ENCODE results near the gene NCOA1.
"Not testable (repeated sequence)": the region's sequence is repeated elsewhere in the genome, so short reads cannot be mapped to it uniquely, and the experiment has no call there.

Gene NCOA1

DNA sequence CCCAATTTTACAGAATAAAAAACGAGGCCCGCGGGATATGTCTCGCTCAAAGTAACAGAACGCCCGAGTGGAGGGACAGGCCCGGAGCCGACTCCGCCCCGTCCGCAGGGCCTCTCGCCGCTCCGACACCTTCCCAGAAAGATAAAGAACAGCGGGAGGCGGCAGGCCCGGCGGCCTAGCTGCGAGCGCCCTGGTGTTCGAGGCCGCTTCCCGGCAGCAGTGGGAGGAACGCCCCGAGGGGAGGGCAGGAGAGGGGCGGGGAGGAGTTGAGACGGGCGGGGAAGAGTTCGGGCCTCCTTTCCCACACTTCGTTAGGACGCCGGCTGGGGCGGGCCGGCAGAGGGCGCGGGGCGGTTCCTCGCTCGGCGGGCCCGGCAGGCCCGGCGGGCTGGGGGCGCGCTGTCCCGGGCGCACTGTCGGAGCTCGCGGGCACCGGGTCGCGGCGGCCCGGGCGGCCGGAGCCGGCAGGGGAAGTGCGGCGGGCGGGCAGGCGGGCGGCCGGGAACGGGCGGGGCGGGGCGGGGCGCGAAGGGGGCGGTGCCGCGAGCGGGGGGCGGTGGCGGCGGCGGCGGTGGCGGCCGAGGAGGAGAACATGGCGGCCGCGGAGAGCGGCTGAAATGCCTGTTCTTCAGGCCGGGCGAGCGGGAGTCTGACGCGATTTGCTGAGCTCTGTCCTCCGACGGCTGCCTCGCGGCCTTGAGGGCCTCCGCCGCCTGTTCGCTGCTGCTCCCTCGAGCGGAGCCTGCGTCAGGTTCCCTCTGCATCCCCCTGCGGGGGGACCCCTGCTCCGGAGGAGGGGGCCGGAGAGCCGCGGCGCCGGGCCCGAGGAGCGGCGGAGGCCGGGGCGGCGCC lies at the start of gene NCOA1:
TSS of gene NCOA1 (plus strand) at position 565 of the 852 bp plus-strand sequence. CDS start 167,424 bp downstream, outside the sequence.
- DNase-seq (ENCODE audit: low spot score) = peak; percentile 91

DNA sequence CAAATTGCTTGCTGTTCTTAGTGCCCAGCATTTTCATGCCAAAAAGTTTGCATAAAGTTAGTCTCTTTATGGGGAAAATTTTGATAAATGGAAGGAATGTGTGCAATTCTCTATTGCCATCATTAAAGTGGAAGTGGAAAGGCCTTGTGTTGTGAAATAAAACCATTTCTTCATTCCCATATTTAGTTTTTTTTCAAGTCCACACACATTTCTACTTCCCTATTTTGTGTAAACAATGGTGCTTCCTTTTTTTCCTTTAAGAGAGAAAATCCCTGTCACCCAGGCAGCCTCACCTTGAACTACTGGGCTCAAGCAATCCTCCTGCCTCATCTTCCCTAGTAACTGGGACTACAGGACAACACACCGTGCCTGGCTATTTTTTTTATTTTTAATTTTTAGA lies 42.3 kb upstream of the NCOA1 start:
- DNase-seq (ENCODE audit: low spot score) = no peak

DNA sequence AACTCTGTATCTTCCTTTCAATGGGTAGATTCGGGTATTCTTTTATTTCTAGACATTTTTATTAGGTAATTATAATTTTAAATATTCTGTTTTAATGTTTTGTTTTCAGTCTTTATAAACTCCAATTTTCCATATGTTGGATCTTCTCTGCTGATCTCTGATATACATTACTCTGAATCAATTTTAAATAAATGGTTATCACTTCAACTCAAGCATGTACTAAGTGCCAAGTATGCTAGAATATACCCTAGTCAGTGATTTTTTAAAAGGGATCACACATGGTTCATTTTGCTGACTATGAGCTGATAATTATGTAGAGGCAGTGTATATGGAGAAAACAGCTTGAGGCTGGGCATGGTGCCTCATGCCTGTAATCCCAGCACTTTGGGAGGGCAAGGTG lies 41.7 kb upstream of the NCOA1 start:
- no peak for DNase-seq (ENCODE audit: low spot score)

DNA sequence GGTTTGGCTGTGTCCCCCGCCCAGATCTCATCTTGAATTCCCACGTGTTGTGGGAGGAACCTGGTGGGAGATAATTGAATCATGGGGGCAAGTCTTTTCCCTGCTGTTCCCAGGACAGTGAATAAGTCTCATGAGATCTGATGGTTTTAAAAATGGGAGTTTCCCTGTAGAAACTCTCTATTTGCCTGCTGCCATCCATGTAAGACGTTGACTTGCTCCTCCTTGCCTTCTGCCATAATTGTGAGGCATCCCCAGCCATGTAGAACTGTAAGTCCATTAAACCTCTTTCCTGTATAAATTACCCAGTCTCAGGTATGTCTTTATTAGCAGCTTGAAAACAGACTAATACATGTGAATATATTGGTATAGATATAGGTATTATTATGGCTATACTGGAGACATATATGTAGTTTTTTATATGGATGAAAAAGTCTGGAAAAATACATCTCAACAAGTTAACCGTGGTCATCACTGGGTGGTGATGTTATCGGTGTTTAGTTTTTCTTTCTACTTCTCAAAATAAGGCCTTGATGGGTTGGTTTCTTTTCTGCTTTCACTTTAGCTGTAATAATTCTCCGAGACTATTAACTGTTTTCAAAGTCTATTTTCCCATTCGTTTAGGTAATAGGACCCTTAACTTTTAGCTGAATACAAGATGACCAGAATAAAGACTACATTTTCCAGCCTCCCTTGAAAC lies 39.1 kb upstream of the NCOA1 start:
- no peak for DNase-seq (ENCODE audit: low spot score)

DNA sequence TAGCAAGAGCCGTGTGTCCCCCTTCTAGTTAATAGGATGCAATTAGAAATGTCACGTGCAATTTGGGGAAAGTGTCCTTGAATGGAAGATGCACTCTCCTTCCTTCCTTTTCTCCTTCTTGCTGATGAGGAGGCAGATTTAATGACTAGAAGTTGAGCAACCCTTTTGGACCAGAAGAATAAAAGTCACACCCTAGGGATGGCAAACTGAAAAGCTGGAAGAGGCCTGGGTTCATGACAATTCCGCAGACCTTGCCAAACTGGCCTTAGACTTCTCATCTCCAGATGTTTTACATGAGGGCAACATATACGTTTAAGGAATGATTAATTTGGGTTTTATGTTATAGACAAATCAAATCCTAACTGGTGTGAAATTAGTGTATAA lies 38.6 kb upstream of the NCOA1 start:
- no peak for DNase-seq (ENCODE audit: low spot score)

DNA sequence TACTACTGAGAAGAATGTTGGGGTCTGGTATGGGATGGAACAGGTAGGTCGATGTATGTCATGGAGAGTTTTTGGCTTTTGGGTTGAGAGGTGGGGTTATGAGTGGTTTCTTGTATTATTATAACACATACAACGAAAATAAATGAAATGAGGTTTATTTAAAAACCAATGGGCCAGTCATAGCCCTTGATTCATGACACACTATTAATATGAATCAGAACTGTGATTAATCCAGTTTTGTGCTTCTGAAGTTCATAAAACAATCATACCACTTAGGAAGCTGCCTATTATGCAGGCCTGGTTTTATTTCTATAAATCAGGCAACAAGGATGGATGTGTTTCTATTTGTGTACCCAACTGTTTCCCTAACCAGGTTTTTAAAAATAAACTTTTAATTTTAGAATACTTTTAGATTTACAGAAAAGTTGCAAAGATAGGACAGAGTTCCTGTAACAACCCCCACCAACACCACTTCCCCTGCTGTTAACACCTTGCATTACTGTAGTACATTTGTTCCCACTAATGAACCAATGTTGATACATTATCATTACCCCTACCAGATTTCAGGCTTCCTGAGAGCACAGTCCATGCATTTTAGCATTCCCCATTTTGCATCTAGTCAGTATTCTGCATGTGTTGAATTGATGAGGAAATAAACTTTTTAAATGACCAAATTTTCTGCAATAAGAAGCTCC lies 37.5 kb upstream of the NCOA1 start:
- DNase-seq (ENCODE audit: low spot score) = no peak

DNA sequence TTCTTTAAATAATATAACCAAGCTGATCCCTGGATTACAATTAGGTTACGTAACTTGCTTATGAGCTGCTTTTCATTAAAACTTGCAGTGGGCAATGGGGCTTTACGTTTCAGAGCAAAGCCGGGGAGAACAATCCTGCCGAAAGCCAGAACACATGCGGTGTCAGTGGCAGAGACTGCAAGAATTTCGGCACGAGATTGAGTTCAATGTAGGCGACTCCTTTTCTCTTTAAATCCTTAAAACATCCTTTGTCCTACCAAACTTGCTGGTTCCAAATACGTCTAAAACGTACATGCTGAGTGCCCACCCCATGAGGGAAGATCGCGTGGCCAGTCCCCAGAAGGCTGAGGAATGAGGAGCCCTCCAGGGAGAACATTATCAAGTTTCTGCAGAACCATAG lies 36.8 kb upstream of the NCOA1 start:
- DNase-seq (ENCODE audit: low spot score) = no peak

DNA sequence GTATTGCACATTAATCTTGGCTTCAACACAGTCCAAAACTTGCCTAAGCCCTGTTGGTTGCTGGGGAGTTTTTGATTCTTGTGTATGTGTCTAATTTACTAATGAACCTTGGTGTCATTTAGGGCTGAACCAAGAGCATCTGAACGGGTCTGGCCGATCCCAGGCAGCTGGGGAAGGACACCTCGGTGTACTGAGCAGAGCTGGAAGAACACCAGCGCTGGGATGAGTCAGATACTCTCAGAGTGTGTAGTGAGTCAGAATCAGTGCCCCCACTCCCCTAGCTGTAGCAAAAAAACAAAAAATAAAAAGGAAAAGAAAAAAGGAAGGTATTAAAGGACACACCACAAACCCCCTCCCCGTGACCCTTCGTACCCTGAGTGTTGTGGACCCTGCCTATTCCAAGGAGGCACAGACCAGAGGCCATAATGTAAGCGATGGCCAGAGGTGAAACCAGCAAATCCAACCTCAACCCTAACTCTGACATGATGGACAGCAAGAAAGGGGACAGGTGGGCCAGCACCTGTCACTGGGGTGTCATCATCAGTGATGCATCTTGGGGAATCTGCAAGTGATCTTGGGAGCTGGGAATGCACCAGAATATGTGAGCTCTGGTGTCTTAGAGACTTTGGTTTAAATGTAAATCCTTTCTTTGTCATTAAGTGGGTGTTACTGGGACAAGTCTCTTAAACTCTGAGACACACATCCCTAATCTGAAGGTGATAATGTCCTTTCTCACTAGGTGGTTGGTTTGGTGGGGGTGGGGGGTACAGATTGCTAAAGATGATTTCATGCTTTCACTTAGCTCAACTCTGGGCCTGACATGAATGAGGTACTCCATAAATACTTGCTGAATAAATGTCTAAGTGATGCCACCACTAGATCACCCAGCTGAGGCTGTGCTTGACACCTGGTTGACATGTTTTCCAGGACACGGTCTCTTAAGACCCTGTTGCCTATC lies 34.2 kb upstream of the NCOA1 start:
- DNase-seq (ENCODE audit: low spot score) = no peak

DNA sequence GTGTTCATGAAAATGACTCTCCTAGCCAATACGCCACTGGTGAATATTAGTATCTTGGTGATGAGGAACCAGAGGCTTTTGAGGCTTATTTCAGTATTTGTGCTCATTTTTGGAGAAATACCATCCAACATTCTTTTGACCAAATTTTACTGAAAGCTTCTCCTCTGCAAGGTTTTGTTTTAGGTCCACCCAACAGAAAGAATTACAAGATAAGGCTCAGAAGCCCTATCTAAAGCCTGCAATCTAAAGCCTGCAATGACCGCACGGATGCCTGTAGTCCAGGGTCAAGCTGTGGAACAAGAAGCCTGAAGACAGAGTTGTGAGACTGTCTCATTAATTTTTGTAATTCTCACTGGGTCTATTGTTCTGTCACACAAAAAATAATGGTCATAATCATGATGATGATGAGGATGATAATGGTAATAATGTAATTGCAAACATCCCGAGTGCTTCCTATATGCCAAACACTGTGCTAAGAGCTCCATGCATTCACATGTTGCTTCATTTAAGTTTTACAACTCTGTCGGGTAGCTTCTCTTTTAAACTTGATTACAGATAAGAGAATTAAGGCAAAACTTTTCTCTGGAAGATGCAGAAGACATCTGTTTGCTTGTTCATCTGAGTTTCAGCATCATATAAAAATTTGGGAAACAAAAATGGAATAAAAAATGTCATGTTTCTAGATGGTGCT lies 33.2 kb upstream of the NCOA1 start:
- no peak for DNase-seq (ENCODE audit: low spot score)

DNA sequence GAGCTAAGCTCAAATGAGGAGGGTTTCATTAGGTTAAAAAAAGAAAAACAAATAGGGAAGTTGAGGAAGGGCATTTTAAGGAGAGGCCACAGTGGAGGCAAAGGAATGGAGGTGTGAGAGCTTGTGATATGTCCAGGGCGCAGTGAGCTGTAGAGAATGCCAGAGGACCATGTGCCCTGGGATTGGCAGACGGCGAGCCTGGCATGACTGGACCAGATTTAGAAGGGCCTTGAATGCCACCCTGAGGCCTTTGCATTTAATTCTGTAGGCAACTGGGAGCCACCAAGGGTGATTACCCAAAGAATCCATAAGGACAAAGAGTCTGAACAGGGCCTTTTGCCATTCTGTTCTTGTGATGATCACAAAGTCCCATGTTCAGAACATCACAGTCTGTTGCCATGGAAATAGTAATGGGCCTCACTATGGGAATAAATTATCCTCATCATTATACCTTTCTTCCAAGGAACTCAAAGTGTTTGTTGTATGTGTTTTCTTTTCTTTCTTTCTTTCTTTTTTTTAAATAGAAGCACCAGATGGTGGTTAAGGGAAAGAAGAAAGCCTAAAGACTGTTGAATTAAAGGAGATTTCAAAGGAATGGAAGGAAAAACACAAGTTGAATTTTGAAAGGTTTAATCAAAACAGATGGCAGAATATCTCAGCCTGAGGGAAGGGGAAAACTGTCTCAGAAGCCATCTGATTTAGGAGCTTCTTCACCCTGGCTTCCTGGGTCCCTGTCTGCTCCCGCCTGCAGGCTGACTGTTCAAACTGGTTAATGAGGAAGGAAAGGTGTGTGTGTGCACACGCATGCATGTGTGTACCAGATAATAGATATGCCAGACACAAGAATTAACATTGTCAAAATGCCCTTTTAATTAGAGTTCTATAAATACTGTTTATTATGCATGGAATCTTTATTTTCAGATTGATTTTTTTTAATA lies 31.6 kb upstream of the NCOA1 start:
- no peak for DNase-seq (ENCODE audit: low spot score)

DNA sequence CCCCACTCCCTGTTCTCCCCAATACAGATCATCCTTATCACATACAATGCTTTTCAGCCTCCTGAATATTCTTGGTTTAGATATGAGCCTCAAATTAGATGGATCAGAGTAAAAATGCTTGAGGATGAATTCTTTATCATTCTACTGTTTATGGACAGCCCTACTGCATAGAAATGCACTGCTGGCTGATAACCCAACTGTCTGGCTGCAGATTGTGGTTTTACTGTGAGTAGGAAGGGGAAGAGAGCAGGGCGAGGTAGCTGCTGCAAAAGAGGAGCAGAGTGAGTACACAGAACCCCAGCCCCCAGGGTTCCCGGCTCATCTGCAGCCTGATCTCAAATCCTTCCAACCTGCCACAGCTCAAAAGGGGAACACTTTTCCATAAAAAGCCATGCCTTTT lies 29.4 kb upstream of the NCOA1 start:
- no peak for DNase-seq (ENCODE audit: low spot score)

DNA sequence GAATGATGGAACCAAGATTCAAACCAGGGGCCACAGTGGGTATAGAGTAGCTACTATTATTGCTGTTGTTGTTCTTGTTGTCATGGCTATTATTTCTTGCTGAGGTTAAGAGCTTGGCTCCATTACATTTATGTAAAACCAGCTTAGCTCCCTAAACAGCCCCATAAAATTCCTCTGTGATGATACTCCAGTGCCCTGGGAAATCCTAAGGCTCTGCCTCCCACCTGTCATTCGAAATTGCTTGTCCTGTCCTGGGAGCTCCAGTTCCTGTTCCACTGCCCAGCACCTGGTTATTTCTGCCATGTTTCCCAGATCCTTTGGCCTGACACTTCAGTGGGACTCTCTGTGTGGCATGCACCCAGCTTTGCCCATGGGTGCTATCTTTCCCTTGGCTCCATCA lies 27.8 kb upstream of the NCOA1 start:
- no peak for DNase-seq (ENCODE audit: low spot score)

DNA sequence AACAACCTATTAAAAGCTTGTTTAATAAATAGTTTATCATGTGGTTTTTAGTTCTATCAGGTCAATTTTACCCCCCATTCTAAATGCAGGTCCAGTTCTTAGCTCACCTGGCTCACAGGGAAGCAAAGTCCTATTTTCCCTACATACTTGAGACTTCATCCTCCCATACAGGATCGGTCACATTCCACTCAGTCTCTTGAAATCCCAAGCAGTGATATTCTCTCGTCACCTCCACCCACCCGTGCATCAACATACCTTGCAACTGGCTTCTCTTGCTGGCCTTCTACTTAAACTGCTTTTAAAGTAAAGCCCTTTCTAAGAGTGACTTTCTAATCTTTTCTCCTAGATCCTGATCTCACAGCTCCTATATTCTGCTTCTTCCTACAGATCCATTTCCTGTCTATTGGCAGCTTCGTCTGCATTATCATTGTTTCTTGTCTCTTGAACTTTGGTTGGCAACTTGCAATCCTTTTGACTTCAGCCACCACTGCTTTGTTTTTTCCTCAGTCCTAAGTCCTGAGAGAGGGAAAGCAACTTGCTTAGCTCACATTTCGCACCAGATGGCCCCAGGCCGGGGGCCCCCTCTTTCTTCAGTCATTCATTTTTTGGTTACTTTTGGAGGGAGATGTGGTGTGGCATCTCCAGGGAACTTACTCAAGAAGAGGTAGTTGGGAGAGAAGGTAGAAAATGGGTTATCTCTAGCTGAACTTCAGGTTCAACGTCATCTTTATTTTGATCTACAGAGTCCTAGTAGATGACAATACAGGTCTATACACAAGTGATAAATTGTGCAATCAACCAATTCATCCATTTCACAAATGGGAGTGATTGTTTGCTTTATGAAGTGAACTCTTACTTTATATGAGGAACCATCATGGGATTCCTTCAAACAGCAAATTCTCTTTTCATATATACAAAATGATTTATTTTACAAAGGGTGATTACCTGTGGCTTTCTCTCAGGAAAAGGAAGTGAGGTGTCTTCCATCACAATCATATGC lies 23.9 kb upstream of the NCOA1 start:
- DNase-seq (ENCODE audit: low spot score) = no peak

DNA sequence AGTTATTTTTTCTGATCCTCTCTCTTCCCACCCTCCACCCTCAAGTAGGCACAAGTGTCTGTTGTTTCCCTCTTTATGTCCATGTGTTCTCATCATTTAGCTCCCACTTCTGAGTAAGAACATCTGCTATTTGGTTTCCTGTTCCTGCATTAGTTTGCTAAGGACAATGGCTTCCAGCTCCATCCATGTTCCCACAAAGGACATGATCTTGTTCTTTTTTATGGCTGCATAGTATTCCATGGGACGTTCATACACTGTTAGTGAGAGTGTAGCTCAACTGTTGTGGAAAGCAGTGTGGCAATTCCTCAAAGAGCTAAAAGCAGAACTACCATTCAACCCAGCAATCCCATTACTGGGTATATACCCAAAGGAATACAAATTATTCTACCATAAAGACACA lies 22.6 kb upstream of the NCOA1 start:
- DNase-seq (ENCODE audit: low spot score) = not testable (repeated sequence)

DNA sequence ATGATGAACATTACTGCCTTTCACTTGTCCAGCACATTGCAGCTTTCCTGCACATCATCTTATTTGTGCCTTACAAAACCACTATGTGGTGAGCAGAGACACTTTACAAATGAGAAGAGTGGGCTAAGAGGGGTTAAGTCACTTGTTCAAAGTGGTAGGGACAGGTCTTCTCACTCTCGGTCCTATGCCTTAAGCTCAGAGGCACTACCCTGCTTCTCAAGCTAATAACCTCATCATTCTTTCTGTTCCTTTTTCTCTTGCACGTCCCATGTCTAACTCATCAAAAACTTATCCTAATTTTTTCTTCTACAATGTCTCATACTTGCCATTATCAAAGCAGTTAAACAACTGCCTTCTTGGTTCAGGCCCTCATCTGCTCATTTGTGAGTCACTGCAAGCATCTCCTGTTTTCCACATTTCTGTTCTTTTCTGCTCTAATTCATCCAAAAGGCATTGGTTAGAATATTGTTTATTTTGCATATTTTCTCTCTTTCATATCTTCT lies 21.9 kb upstream of the NCOA1 start:
- no peak for DNase-seq (ENCODE audit: low spot score)

DNA sequence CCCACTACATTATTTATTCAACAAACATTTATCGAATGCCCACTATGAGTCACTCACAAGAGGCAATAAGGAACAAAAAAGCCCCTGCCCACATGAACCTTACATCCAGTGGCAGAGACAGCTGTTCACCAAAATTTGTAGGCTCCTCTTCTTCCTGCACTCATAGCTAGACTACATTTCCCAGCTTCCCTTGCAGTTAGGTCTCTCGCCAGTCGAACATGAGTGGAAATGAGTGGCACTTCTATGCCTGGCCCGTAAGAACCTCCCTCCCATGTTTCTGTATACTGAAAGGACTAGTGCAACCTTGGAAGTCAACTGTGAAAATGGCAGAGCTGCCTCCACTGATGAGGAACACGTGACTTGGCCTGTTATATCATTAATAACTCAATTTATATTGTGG lies 19.4 kb upstream of the NCOA1 start:
- DNase-seq (ENCODE audit: low spot score) = no peak

DNA sequence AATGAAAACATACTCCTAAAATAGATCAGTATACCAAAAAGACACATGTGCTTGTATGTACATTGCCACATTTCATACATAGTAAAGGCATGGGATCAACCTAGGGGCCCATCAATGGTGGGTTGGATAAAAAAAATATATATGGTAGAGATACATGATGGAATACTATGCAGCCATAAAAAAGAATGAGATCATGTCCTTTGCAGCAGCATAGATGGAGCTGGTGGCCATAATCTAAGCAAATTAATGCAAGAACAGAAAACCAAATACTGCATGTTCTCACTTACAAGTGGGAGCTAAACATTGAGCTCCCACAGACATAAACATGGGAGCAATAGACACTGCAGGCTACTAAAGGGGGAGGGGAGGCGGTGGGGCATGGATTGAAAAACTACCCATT lies 18.6 kb upstream of the NCOA1 start:
- DNase-seq (ENCODE audit: low spot score) = no peak

DNA sequence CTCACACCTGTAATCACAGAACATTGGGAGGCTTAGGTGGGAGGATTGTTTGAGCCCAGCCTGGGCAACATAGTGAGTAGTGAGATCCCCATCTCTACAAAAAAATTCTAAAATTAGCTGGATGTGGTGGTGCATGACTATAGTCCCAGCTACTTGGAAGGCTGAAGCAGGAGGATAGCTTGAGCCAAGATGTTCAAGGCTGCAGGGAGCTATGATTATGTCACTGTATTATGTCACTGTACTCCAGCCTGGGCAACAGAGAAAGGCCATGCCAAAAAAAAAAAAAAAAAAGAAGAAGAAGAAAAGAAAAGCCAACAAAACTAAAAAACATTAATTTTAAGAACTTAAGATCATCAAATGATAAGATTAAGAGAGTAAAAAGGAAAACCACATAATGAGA lies 17.4 kb upstream of the NCOA1 start:
- DNase-seq (ENCODE audit: low spot score) = no peak

DNA sequence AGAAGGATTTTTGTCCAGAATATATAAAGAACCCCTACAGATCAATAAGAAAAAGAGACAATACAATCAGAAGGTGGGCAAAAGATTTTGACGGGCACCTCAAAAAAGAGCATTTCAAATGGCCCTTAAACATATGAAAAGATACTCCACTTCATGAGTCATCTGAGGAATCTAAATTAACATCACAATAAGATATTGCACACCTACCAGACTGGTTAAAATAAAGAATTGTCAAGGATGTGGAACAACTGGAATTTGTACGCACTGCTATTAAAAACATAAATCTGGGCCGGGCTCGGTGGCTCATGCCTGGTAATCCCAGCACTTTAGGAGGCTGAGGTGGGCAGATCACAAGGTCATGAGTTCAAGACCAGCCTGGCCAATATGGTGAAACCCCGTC lies 17.0 kb upstream of the NCOA1 start:
- DNase-seq (ENCODE audit: low spot score) = no peak

Data from LoVo (cell line).